Measurements from ENCODE around the gene LAMA1.
"Not testable (repeated sequence)": the region's sequence is repeated elsewhere in the genome, so short reads cannot be mapped to it uniquely, and the experiment has no call there.

The LAMA1 gene

GRCh38 chr18:6942742-6943141 lies 174.9 kb downstream of the LAMA1 start:
- DNase-seq = no peak

- DNase-seq = no peak
These were observed 175.6 kb downstream of the LAMA1 start for GRCh38 chr18:6941996-6942395.

GRCh38 chr18:6940451-6940850 lies 177.1 kb downstream of the LAMA1 start:
- DNase-seq = no peak

- DNase-seq = no peak
These were observed 177.6 kb downstream of the LAMA1 start for GRCh38 chr18:6939972-6940371.

GRCh38 chr18:6938403-6938802 lies 179.2 kb downstream of the LAMA1 start:
- not testable (repeated sequence) for DNase-seq

- DNase-seq = no peak
These were observed 179.6 kb downstream of the LAMA1 start for GRCh38 chr18:6938003-6938402.

GRCh38 chr18:6934859-6935258 lies 182.7 kb downstream of the LAMA1 start:
- DNase-seq = no peak

- no peak for DNase-seq
These were observed 188.1 kb downstream of the LAMA1 start for GRCh38 chr18:6929370-6930102.

- no peak for DNase-seq
These were observed 189.2 kb downstream of the LAMA1 start for GRCh38 chr18:6928359-6928758.

- DNase-seq = no peak
These were observed 190.4 kb downstream of the LAMA1 start for GRCh38 chr18:6927153-6927552.

- DNase-seq = no peak
These were observed 194.4 kb downstream of the LAMA1 start for GRCh38 chr18:6923220-6923619.

GRCh38 chr18:6921571-6921970 lies 196.0 kb downstream of the LAMA1 start:
- DNase-seq = no peak

- no peak for DNase-seq
These were observed 197.3 kb downstream of the LAMA1 start for GRCh38 chr18:6920099-6920955.

GRCh38 chr18:6917072-6917471 lies 200.5 kb downstream of the LAMA1 start:
- DNase-seq = no peak

GRCh38 chr18:6901286-6901926 lies 216.2 kb downstream of the LAMA1 start:
- DNase-seq = no peak

- no peak for DNase-seq
These were observed 225.8 kb downstream of the LAMA1 start for GRCh38 chr18:6891788-6892187.

All from activated CD4-positive, alpha-beta T cell treated with anti-CD3 and anti-CD28 coated beads, Interleukin-2, amount 50 U/mL, for 4 hours (primary cell).